Activated CD4-positive, alpha-beta T cell treated with anti-CD3 and anti-CD28 coated beads for 36 hours (primary cell): ENCODE data around the gene MSL3. TPM values are rescaled to one million over a fixed set of nuclear protein-coding genes. Genes with fewer than 3 reads are reported as not detected.

Experiments used
- total RNA-seq, 2 experiments: library from RNA; stranded (reverse); gene quantifications; one replicate each; pipeline ENCODE4 v1.2.3, GENCODE V29; 2021

Gene MSL3
- total RNA-seq, 2 experiments from 2014 or later, result 51.6 to 54.2 TPM

Other genes with a start within 250 kb of the MSL3 start
- gene ARHGAP6, start 92.3 kb upstream of the MSL3 start, total RNA-seq, result not detected